Ascending aorta (tissue), 2 donors: ENCODE results near the gene SIN3B. TPM values are rescaled to one million over a fixed set of nuclear protein-coding genes. Genes with fewer than 3 reads are reported as not detected.
"Not testable (repeated sequence)": the region's sequence is repeated elsewhere in the genome, so short reads cannot be mapped to it uniquely, and the experiment has no call there.

Source experiments
- DNase-seq, 2 donors: peaks; one replicate each; pipeline ENCODE4 v3.0.0-alpha.2; 2019; ENCODE audit warnings: low spot score in 2 of 2
- H3K27ac ChIP-seq, 2 donors: fragments of 200-600 bp; sonication (generic); one replicate each; pipeline ENCODE4 v1.5.1; 2016 to 2017; ENCODE audit warnings: mild to moderate bottlenecking in 1 of 2
- H3K27me3 ChIP-seq: fragments of 200-600 bp; sonication (generic); one replicate; pipeline ENCODE4 v1.5.1; 2017
- H3K36me3 ChIP-seq, 2 donors: fragments of 200-600 bp; sonication (generic); one replicate each; pipeline ENCODE4 v1.5.1; 2016
- H3K4me1 ChIP-seq, 2 donors: fragments of 200-600 bp; sonication (generic); one replicate each; pipeline ENCODE4 v1.5.1; 2016 to 2017; ENCODE audit warnings: mild to moderate bottlenecking in 1 of 2
- H3K4me3 ChIP-seq, 2 donors: fragments of 200-600 bp; sonication (generic); one replicate each; pipeline ENCODE4 v1.5.1; 2016 to 2017; ENCODE audit warnings: mild to moderate bottlenecking in 1 of 2
- H3K9me3 ChIP-seq, 2 donors: fragments of 200-600 bp; sonication (generic); one replicate each; pipeline ENCODE4 v1.5.1; 2016
- intact Hi-C: fragments of 100-400 bp; cut with DNase I; formaldehyde crosslinking; loops from one replicate; pipeline ENCODE4 v1.15.1; 2023
- total RNA-seq: library from RNA; depleted of rRNA; stranded (reverse); fragments of >200 nt; gene quantifications from one replicate; pipeline ENCODE4 v1.1.0, GENCODE V29; 2016
- TF ChIP-seq, protein P1 (sequence below), 3 experiments: fragments of 200-600 bp in 2 of 3; fragments of 450-650 bp in 1 of 3; sonication (generic) in 2 of 3; IDR thresholded peaks; one replicate each; pipeline ENCODE4 v1.5.1; 2016 to 2019; ENCODE audit warnings: antibody characterized with exemption in 3 of 3, mild to moderate bottlenecking in 1 of 3, moderate library complexity in 1 of 3

SIN3B gene
- total RNA-seq, 1 donor from 2014 or later = 72.3 TPM

DNA sequence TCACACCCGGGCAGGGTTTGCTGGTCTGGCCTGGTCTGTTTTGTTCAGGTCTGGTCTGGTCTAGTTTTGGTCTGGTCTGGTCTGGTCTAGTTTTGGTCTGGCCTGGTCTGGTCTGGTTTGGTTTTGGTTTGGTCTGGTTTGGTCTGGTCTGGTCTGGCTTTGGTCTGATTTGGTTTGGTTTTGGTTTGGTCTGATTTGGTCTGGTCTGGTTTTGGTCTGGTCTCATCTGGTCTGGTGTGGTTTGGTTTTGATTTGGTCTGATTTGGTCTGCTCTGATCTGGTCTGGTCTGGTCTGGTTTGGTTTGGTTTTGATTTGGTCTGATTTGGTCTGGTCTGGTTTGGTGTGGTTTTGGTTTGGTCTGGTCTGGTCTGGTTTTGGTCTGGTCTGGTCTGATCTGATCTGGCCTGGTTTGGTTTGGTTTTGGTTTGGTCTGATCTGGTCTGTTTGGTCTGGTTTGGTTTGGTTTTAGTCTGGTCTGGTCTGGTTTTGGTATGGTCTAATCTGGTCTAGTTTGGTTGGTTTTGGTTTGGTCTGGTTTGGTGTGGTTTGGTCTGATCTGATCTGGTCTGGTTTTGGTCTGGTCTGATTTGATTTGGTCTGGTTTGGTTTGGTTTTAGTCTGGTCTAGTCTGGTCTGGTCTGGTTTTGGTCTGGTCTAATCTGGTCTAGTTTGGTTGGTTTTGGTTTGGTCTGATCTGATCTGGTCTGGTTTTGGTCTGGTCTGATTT is 45.2 kb downstream of the SIN3B start:
- DNase-seq = no peak
- peaks cover 71 to 77% of the 10 kb centered on the region in 2 donors for H3K36me3 ChIP-seq
- no peak overlapping the region for H3K27ac ChIP-seq
- TF ChIP-seq, protein P1, sequence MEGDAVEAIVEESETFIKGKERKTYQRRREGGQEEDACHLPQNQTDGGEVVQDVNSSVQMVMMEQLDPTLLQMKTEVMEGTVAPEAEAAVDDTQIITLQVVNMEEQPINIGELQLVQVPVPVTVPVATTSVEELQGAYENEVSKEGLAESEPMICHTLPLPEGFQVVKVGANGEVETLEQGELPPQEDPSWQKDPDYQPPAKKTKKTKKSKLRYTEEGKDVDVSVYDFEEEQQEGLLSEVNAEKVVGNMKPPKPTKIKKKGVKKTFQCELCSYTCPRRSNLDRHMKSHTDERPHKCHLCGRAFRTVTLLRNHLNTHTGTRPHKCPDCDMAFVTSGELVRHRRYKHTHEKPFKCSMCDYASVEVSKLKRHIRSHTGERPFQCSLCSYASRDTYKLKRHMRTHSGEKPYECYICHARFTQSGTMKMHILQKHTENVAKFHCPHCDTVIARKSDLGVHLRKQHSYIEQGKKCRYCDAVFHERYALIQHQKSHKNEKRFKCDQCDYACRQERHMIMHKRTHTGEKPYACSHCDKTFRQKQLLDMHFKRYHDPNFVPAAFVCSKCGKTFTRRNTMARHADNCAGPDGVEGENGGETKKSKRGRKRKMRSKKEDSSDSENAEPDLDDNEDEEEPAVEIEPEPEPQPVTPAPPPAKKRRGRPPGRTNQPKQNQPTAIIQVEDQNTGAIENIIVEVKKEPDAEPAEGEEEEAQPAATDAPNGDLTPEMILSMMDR (IDR thresholded peaks at IDR 0.05) = no peak
- intact Hi-C loops = no loop called here
- no peaks in the 10 kb centered on the region for H3K9me3 ChIP-seq
- no peaks in the 10 kb centered on the region for H3K27me3 ChIP-seq
- H3K4me1 ChIP-seq = no peaks in the 10 kb centered on the region
- no peak overlapping the region for H3K4me3 ChIP-seq

DNA sequence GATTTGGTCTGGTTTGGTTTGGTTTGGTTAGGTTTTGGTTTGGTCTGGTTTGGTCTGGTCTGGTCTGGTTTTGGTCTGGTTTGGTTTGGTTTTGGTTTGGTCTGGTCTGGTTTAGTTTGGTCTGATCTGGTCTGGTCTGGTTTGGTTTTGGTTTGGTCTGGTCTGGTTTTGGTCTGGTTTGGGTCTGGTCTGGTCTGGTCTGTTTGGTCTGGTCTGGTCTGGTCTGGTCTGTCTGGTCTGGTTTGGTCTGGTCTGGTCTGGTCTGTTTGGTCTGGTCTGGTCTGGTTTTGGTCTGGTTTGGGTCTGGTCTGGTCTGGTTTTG is 45.7 kb downstream of the SIN3B start:
- DNase-seq, H3K27ac ChIP-seq, H3K27me3 ChIP-seq, H3K4me1 ChIP-seq, H3K4me3 ChIP-seq, H3K9me3 ChIP-seq, intact Hi-C loops: not testable (repeated sequence)
- peaks cover 70 to 77% of the 10 kb centered on the region in 2 donors for H3K36me3 ChIP-seq

DNA sequence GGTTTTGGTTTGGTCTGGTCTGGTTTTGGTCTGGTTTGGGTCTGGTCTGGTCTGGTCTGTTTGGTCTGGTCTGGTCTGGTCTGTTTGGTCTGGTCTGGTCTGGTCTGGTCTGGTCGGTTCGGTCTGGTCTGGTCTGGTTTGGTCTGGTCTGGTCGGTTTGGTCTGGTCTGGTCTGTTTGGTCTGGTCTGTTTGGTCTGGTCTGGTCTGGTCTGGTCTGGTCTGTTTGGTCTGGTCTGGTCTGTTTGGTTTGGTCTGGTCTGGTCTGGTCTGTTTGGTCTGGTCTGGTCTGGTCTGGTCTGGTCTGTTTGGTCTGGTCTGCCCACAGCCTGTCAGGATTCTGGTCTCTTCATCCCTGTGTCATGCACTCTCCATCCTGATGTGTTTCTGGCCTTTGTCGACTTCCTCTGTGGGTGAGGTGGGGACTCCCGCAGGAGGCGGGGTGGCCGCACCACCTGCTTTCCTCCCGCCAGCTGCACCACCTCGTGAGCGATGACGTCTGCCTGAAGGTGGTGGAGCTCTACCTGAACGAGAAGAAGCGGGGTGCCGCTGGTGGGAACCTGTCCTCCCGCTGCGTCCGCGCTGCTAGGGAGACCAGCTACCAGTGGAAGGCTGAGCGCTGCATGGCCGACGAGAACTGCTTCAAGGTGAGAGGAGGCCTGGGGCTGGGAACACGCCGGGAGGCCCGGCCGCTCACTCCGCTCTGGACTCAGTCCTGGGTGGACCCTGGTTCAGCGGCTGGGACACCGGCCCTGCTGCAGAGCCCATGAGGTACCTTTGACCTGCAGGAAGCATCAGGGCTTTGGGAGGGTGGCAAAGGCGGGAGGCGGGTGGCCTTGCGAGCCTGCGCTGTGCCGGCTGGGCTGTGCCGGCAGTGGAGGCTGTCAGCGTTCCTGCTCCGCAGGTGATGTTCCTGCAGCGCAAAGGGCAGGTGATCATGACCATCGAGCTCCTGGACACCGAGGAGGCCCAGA is 46.7 kb downstream of the SIN3B start:
- Histone ChIP-seq H3K27me3 (no peaks in the 10 kb centered on the region), H3K4me3 (no peak overlapping the region), H3K4me1 (no peaks in the 10 kb centered on the region), H3K36me3 (peaks cover 64 to 73% of the 10 kb centered on the region in 2 donors), H3K9me3 (peaks cover 0 to under 1% of the 10 kb centered on the region in 2 donors), H3K27ac (no peak overlapping the region)
- DNase-seq = no peak
- TF ChIP-seq, protein P1 (IDR thresholded peaks at IDR 0.05) = no peak
- intact Hi-C loops = no loop called here

DNA sequence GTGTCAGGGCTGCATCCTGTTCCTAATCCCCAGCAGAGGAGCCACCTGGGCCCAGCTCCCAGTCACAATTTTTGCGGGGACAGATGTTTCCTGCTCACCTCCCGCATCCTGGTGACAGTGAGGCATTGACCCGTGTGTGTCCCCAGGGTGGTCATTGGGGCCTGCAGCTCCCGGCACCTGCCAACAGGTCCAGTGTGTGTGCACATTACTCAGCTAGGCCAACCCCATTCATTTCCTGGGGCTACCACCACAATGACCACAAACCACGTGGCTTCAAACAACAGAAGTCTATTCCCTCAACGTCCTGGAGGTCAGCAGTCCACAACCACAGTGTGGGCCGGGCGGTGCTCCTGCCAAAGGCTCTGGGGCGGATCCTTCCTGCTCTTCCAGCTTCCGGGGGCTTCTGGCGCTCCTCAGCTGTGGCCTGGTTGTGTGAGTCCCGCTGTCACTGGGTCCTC is 47.7 kb downstream of the SIN3B start:
- intact Hi-C loops = no loop called here
- H3K9me3 ChIP-seq = peaks cover 2 to 11% of the 10 kb centered on the region in 2 donors
- no peaks in the 10 kb centered on the region for H3K27me3 ChIP-seq
- no peak for DNase-seq
- no peak overlapping the region for H3K4me3 ChIP-seq
- TF ChIP-seq, protein P1 (IDR thresholded peaks at IDR 0.05) = no peak
- peaks cover 55 to 63% of the 10 kb centered on the region in 2 donors for H3K36me3 ChIP-seq
- H3K4me1 ChIP-seq = no peaks in the 10 kb centered on the region
- H3K27ac ChIP-seq = no peak overlapping the region

DNA sequence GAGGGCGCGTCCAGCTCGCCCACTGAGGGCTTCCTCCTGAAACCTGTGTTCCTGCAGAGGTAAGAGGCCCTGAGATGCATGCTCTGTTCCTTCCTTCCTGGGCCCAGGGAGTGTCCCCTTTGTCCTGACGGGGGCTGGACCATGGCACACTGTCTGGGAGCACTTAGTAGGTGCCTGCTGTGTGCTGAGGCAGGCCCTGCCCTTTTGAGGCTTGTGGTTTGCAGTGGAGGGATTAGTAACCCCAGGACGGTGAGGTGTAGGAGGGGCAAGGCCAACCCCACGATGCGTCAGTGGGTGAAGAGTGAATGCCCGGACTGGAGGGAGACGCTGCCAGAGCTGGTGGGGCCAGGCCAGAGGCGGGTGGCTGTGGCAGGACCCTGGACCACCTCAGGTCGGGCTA is 48.4 kb downstream of the SIN3B start:
- Histone ChIP-seq H3K36me3 (peaks cover 48 to 58% of the 10 kb centered on the region in 2 donors), H3K9me3 (peaks cover 9 to 18% of the 10 kb centered on the region in 2 donors), H3K27me3 (no peaks in the 10 kb centered on the region), H3K4me1 (no peaks in the 10 kb centered on the region), H3K27ac (no peak overlapping the region), H3K4me3 (no peak overlapping the region)
- intact Hi-C loops = no loop called here
- DNase-seq = no peak
- TF ChIP-seq, protein P1 (IDR thresholded peaks at IDR 0.05) = no peak
